Measurements from ENCODE around the gene CARHSP1.

- TF ChIP-seq EZH2 (IDR thresholded peaks at IDR 0.05) (no peak), CTCF (IDR thresholded peaks at IDR 0.05) (no peak), EZH2phosphoT487 (IDR thresholded peaks at IDR 0.05) (no peak)
These were observed 24.6 kb upstream of the CARHSP1 start for GRCh38 chr16:8893426-8893825.
